PFSK-1 (cell line): Measurements from ENCODE around the gene SHOX. TPM values are rescaled to one million over a fixed set of nuclear protein-coding genes. Genes with fewer than 3 reads are reported as not detected.

Experiments
- FOXP2 ChIP-seq: optimal IDR thresholded peaks from 2 replicates; pipeline ENCODE3; 2011; ENCODE audit warnings: borderline replicate concordance, control low read depth, inconsistent platforms; ENCODE audit not compliant: insufficient read depth; ENCODE audit errors: extremely low read length, extremely low read depth
- POLR2AphosphoS5 ChIP-seq: IDR thresholded peaks from 2 replicates; pipeline ENCODE4 v1.6.1; 2012; ENCODE audit warnings: low read depth, mild to moderate bottlenecking, control low read depth, low read length, moderate library complexity
- REST ChIP-seq, 2 experiments: IDR thresholded peaks; 2 replicates each; pipeline versions ENCODE4 v1.6.1 to v1.8.0; 2011 to 2012; ENCODE audit warnings: low read depth in 2 of 2, low read length in 2 of 2, control low read depth in 1 of 2, inconsistent platforms in 1 of 2, mild to moderate bottlenecking in 1 of 2, moderate library complexity in 1 of 2; ENCODE audit not compliant: insufficient read depth in 1 of 2
- SIN3A ChIP-seq: IDR thresholded peaks from 2 replicates; pipeline ENCODE4 v1.6.1; 2012; ENCODE audit warnings: mild to moderate bottlenecking, low read length, moderate library complexity, borderline replicate concordance; ENCODE audit not compliant: insufficient read depth
- TAF1 ChIP-seq: IDR thresholded peaks from 2 replicates; pipeline ENCODE4 v1.6.1; 2012; ENCODE audit warnings: low read length, control low read depth, borderline replicate concordance; ENCODE audit not compliant: insufficient read depth
- polyA plus RNA-seq: library from polyadenylated mRNA; unstranded; fragments of >200 nt; gene quantifications from one replicate; pipeline ENCODE4 v1.2.1, GENCODE V29; 2012; ENCODE audit warnings: low read depth, missing spikeins; ENCODE audit not compliant: insufficient read length

SHOX gene
- polyA plus RNA-seq, result 0.10 TPM

- TF ChIP-seq TAF1, result no peak
- TF ChIP-seq SIN3A, result no peak
- TF ChIP-seq POLR2AphosphoS5, result no peak
- TF ChIP-seq FOXP2, result no peak
- TF ChIP-seq REST (IDR thresholded peaks at IDR 0.05; ENCODE audit: insufficient read depth in 1 of 2, low read depth in 2 of 2, low read length in 2 of 2), result no peak
Observed at GRCh38 chrX:630612-631496, at the start of gene SHOX. Gene SHOX (plus strand): TSS chrX:630791. CDS start chrX:630898, 107 bp downstream.

GRCh38 chrX:581066-581465, 49.5 kb upstream of the SHOX start:
- TF ChIP-seq SIN3A, result no peak

- TF ChIP-seq TAF1 (no peak), REST (IDR thresholded peaks at IDR 0.05; ENCODE audit: insufficient read depth in 1 of 2, low read depth in 2 of 2, low read length in 2 of 2) (no peak), SIN3A (no peak), FOXP2 (no peak), POLR2AphosphoS5 (no peak)
Observed at GRCh38 chrX:581720-582298, 48.8 kb upstream of the SHOX start.

- no peak for TF ChIP-seq TAF1
- no peak for TF ChIP-seq REST (IDR thresholded peaks at IDR 0.05; ENCODE audit: insufficient read depth in 1 of 2, low read depth in 2 of 2, low read length in 2 of 2)
- TF ChIP-seq FOXP2, result no peak
- TF ChIP-seq POLR2AphosphoS5, result no peak
- no peak for TF ChIP-seq SIN3A
Observed at GRCh38 chrX:584572-584971, 46.0 kb upstream of the SHOX start.

GRCh38 chrX:585115-585808, 45.3 kb upstream of the SHOX start:
- TF ChIP-seq FOXP2, result no peak
- no peak for TF ChIP-seq TAF1
- no peak for TF ChIP-seq POLR2AphosphoS5
- no peak for TF ChIP-seq REST (IDR thresholded peaks at IDR 0.05; ENCODE audit: insufficient read depth in 1 of 2, low read depth in 2 of 2, low read length in 2 of 2)
- TF ChIP-seq SIN3A, result no peak
